Occipital lobe (tissue), 2 donors: ENCODE data around the gene RCSD1. TPM values are rescaled to one million over a fixed set of nuclear protein-coding genes. Genes with fewer than 3 reads are reported as not detected.

Experiments used
- DNase-seq: peaks from one replicate; lab custom pipeline; 2025; lab: John Stamatoyannopoulos, UW
- total RNA-seq: library from RNA; depleted of rRNA; stranded (reverse); fragments of >200 nt; gene quantifications from one replicate; pipeline ENCODE4 v1.2.3, GENCODE V29; 2014

The RCSD1 gene
- total RNA-seq, 1 donor from 2014 or later, result 6.9 TPM

DNA sequence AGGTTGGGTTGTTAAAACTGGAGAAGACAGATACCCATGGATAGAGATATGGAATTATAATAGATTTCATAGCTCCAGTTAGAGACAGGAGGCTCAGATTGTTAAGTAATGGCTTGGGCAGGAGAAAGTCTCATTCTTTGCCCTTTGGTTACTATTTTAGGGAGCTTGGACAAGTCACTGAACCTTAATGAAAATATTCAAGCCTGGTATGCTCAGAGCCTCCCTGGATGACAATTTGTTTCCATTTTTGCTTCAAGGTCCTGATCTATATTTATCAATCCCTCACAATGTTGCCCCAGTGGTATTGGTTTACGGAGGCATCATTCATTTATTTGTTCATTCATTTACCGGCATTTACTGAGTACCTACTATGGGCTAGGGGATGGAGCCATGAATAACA lies 37.5 kb downstream of the RCSD1 start:
- DNase-seq, result no peak

DNA sequence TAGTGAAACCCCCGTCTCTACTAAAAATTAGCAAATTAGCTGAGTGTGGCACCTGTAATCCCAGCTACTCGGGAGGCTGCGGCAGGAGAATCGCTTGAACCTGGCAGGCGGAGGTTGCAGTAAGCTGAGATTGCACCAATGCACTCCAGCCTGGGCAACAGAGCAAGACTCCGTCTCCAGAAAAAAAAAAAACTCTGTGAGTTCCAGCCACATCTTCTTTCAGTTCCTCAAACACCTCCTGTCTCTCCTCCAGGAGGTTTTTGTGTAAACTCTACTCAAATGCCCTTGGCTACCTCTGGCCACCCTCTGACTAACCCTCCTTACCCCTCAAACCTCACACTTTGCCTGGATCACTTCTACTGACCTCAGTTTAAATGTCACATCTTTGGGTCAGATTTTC lies 38.1 kb downstream of the RCSD1 start:
- DNase-seq, result no peak

DNA sequence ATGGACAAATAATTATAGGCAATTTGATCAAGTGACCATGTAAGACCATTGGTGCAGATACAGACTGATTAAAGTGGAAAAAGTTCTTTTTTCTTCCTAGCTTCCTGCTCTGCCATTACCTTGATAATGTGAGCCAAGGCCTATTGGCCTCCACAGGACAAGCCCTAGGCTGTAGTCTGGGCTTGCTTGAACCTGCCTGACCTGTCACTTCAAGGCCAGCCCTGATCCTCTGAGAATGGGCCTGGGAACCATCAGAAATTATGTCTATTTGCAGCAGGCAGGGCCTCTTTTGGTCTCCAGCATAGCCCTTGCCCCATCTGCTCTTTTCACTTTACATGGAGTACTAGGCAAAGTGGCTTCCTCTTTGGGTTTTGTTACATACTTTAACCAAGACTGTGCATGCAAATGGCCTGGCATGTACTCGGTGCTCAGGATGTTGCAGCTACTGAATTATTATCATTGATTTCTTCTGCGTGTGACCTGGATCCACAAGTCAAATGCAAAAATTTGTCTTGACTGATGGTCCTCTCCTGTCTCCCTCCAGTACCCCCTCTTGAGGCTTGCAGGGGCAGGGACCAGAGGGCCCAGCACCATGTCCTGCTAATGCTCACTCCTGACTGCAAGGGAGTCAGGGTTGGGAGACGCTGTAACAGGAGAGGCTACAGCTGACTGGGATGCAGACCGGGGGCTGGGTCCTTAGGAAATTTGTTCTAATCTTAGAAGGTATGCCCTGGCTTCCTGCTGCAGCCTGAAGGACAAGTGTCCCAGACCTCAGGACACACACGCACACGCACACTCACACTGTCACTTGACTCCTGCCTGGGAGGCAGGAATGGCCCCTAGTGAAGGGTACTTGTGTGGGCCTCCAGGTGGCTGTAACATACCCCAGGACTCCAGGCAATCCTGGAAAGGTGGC lies 39.4 kb downstream of the RCSD1 start:
- no peak for DNase-seq

DNA sequence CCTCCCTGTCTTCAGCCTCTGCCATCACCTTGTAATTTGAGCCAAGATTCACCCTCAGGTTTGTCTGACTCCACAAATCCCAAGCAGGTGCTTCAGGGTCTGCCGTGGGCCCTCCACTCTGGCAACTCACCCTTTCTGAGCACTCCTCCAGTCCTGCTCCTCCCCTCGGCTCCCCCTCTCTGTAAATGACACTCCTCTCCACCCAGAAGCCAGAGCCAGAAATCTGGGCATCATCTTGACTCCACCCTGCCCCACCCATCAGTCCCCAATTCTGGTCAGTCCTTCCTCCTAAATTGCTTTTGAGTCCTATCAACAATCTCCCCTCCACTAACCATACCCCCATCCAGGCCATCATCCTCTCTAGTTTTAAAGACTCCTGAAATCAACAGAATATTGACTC lies 40.5 kb downstream of the RCSD1 start:
- DNase-seq, result no peak

DNA sequence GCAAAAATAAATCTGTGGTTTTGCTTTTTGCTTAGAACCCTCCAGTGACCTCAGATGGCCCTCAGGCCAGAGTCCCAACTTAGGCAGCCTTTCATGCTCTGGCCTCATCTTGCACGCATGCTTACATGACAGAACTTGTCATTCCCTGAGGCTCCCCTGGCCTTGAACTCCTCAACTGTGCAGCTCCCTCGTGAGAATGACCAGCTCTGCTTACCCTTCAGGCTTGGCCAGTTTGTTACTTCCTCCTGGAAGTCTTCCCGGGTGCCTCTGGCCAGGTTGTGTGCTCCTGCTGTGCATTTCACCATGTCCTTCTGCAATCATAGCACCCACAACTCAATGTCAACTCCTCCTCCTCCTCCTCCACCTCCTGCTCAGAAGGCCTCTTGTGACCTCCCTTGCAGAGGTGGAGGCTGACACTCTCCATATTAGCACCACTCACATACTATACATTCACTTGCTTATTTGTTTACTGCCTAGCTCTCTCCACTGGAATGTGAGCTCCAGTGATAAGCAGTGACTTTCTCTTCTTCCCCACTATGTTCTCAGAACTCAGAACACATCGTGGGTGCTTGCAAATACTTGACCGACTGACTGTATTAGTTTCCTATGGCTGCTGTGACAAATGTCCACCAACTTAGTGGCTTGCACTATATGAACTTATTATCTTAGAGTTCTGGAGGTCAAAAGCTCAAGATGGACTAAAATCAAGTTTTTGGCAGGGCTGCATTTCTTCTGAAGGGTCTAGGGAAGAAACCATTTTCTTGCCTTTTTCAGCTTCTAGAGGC lies 41.9 kb downstream of the RCSD1 start:
- DNase-seq, result no peak

DNA sequence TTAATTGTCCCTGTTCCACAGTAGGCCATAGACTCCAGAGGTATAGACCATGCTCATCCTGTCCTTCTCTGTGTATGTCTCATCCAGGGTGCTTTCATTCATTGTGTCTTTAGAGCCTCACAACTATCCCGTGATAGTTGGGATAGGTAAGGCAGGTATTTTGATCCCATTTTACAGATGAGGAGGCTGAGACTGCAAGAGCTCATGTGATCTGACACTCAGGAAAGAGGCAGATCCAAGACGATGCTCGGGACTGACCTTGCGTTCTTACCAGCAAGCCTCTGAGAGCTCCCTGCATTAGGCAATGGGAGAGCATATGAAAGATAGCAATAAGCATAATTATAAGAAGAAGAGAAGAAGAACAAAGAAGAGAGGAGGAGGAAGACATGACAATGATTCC lies 42.8 kb downstream of the RCSD1 start:
- no peak for DNase-seq

DNA sequence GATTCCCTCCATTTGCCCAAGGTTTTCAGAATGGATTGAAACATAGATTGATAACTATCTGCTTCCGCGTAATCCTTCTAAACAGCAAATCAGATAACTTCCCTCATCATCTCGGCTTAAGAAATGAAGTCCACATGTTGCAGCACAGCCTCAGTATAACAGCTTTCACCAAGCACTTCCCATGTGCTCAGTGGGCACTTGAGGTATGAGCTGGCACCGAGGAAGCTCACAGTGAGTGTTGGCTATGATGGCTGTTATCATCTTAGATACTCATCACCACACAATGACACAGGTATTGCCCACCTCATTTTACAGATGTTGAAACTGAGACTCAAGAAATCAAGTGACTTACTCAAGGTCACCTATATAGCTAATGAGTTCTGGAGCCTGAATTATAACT lies 43.2 kb downstream of the RCSD1 start:
- DNase-seq, result no peak

DNA sequence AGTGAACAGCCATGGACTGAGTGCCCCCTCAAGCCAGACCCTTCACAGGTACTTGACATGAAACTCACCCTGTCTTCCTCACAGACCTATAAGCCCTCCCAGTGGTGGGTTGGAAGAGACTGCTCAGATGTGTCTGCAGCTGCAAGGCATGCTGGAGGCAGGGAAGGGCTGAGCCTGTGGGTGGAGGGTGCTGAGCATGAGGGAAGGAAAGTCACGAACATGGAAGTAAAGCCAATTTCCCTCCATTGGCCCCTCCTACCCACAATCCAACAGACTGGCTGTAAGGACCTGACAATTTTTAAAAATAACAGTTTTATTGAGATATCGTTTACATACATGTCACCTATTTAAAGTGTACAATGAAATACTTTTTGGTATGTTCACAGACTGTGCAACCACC lies 44.1 kb downstream of the RCSD1 start:
- no peak for DNase-seq

DNA sequence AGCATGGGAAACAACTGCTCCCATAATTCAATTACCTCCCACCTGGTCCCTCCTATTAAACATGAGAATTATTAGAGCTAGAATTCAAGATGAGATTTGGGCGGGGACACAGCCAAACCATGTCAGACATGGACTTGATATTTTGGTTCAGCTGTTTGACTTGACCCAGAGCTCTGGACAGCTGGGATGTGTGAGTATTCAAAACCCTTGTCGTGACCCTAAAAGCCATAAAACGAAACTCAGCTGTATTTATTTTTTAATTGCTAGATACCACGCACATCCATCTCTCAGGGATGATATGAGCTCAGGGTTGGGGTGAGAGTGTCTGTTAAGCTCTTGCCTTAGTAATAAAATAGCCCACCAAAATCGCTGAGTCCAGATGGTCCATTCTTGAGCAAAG lies 45.4 kb downstream of the RCSD1 start:
- no peak for DNase-seq

DNA sequence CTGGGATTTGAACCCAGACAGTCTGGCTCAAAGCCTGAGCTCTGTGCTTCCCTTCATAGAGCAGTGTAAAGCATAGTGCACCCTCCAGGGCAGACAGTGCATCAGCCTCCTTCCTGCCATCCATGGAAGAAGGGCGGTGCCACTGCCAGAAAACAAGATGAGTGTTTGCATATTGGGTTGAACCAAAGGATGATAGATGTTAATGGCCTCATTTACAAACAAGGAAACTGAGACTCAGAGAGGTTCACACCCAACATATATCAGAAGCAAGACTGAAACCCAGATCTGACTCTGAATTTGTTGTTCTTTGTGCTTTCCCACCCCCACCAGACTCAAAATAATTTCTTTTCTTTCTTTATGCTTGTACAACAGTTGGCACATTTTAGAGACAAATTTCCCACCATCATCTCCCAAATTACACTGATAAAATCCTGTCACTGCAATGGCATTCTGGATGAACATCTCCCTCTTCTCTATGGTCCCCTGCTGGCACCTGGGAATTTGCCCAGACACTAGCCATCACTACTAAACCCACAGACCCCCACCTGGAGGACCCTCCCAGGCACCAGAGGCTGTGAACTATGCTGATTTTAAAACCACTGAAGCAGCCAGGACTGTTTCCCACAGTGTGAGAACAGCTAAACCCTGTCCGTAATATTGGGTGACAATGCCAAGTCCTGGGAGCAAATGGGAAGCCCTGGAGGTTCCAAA lies 46.3 kb downstream of the RCSD1 start:
- no peak for DNase-seq

DNA sequence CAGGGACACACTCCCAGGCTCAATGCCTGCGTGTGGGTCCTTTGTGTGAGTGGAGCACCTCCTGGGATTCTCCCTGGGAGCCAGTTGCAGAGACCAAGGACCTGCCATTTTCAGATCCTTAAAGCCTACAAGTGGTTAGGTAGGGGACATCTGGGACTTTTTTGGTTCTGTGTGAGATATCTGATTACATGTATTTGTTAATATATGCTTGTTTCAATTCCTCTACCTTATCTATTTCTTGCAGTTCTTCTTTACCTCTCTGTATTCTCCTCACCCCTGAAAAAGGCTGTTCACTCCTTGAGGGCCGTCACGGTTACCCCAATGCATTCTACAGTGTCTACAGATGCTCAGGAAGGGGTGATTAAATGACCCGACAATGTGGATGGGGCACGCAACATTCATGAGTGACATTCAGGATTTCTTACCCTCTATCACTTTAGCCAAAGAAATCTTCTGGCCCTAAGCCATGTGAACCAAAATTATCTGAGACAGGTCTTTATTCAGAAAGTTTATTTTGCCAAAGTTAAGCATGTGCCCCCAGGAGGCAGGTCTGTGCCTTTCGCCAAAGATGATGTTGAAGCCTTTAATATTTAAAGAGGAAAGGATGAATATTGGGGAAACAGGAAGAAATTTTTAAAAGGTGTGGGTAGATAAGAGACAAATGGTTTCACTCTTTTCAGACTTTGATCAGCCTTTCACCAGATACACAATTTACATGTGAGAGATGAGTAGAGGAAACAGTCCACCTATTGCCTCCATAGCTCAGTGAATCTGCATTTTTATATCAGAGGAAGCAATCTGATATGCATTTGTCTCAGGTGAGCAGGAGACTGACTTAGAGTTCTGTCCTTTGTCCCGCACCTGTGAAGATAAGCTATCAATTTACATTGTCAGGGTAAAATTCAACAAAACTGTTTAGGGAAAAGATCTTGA lies 47.1 kb downstream of the RCSD1 start:
- DNase-seq, result no peak

DNA sequence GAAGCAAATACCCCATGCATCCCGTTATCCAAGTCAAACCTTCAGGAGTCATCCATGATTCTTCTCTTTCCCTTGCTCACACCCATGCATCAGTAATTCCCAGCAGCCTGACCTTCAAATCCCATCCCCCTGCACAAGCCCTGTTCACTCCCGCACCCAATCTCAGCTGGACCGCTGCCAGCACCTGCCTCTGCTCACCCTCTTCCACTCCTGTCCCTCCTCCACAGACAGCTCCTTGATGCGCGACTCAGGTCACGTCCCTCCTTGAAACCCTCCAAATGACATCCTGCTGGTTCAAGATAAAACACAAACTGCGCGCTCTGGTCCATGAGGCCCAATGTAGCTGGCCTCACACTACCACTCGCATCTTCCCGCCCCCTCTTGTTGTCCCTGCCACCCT lies 48.4 kb downstream of the RCSD1 start:
- DNase-seq, result no peak

DNA sequence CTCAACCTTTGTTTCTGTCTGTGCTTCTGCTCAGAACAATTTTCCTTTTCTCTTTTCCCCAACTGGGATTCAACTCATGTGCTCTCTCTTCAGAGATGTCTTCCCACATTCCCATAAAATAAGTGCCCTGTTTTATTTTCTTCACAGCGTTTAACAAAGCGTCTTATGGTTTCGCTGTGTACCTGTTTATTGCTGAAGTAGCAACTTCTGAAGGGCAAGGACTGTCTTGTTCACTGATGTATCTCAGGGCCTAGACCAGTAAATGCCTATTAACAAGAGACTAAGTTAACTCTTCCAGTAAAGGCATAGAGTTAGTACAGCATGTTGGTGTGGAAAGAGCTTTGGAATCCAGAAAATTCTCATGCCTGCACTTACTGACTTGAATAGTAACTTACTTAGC lies 48.8 kb downstream of the RCSD1 start:
- no peak for DNase-seq

DNA sequence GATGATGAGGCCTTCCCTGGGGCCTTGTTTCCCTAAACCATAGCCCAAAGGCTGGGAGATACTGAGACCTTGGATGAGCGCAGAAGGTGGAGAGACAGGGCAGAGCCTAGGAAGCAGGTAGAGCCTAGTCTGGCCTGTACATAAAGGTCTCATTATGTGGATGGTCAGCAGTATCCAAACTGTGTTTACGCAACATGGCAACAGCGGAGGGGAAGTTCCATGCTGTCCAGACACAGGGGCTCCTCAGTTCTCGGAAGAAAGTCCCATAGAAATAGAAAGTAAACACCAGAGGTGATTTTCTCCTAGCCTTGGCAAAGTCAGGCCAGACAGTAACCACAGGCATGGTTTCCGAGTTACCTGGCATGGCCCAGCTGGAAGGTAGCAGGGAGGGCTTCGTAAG lies 49.7 kb downstream of the RCSD1 start:
- no peak for DNase-seq

DNA sequence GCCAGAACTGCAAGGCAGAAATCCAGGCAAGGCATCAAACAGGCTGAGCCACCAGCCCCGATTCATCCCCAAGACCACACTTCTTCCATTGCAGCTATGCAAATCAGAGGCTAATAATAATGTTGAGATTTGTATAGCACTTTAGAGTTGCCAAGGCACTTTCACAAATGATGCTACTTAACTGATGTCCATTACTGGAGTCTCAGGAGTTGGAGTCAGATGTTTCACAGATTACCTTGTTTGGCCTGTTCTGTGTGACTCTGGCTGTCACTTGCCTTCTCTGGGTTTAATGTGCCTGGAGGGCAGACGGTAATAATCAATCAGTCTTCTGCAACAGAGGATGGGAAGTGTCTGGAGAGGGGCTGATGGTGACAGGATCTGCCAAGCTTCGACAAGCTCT lies 51.0 kb downstream of the RCSD1 start:
- DNase-seq, result no peak

DNA sequence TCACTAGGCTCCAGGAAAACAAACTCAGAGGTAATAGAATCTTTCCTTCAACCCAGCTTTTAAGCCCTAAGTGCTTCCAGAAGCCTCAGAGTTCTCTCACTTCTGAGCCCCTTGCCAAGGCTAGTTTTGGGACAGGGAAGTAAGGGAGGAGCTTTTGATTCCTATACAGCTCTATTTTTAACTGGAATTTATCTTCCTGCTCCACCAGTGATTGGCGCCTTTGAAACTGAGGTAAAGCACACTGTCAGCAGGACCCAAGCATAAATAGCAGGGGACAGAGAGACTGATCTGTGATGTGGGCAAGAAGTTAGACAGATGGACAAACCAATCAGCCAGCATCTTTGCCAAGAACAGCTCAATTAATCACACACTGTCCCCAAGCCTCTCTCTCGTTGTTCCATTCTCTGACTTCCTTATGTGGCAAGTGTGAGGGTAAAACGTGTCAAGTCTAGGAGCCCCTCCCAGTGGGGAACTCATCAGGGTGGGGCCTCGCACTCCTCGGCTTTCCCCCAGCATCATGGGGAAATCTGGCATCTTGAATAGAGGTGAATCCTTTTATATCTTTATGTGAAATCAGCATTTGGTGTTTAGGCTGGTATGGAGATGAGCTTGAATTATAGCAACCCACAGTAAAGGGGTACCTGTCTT lies 51.5 kb downstream of the RCSD1 start:
- DNase-seq, result no peak

DNA sequence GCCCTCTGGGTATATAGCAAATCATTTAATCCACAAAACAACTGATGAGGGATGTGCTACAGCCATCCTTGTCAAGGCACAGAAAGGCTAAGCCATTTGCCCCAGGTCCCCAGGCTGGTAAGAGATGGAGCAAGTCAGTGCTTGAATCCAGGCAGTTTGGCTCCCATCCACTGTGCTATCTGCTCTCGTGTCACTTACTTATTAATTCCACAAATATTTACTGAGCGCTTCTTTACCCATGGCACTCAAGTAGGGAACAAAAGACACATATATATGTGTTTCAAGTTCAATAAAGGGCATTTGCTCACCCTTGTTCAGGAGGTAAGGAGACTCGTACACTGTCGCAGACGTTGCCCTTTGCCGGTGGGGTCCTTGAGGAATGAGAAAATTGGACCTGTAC lies 53.2 kb downstream of the RCSD1 start:
- no peak for DNase-seq

DNA sequence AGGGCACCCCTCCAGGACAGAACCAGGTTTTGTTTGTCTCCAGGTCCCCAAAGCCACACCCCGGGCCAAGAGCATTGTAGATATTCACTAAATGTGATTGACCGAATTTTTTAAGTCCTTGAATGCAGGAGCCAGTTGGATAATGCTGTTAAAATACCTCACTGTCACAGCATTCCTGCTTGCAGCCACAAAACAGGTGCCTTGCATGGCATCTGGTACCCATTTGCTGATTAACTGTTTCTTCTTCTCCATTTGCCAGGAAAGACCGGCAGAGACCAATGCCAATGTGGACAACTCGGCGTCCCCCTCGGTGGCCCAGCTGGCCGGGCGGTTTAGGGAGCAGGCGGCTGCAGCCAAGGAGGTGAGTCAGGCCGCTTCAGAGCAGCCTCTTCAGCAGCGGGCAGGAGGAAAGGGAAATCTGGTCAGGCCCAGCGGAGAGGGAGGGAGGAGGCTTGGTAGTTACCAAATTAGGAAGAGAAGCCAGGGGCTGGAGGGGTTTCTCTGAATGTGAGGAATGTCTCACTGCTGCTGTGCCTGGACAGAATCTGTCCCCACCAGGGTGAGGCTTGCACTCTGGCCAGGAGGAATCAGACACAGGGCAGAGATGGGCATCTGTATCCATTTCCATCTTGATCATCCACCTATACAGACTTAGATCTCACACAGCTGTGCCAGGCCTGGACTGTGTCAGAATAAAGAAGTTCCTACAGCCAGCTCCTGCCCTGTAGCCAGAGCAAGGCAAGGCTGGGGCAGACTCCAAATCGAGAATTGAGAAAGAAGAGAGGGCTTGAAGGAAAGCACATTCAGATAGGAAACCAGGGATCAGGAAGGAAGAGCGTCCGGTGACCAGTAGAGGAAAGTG lies 53.8 kb downstream of the RCSD1 start:
- DNase-seq, result no peak

DNA sequence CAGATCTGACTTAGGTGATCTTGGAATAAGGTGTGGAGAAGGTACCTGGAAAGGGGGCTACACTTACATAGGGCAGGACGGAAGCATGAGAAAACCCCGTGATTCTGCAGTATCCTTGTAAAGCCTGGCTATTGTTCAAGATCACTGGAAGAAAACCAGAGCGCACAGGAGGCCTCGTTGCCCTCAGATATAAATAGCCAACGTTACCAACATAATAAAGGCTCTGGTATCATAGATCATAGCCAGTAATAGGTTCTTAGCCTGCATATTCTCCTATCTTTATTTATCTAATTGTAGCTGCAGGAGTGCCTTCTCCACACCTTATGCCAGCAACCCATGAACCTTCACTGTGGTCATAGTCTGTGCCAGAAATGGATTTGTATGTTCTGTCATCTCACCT lies 55.8 kb downstream of the RCSD1 start:
- no peak for DNase-seq
